Ascending aorta (tissue), 2 donors: ENCODE data around the gene PCID2. TPM values are rescaled to one million over a fixed set of nuclear protein-coding genes. Genes with fewer than 3 reads are reported as not detected.

ENCODE experiments used
- DNase-seq, 2 donors: peaks; one replicate each; pipeline ENCODE4 v3.0.0-alpha.2; 2019; ENCODE audit warnings: low spot score in 2 of 2
- H3K27ac ChIP-seq, 2 donors: fragments of 200-600 bp; sonication (generic); one replicate each; pipeline ENCODE4 v1.5.1; 2016 to 2017; ENCODE audit warnings: mild to moderate bottlenecking in 1 of 2
- H3K27me3 ChIP-seq: fragments of 200-600 bp; sonication (generic); one replicate; pipeline ENCODE4 v1.5.1; 2017
- H3K36me3 ChIP-seq, 2 donors: fragments of 200-600 bp; sonication (generic); one replicate each; pipeline ENCODE4 v1.5.1; 2016
- H3K4me1 ChIP-seq, 2 donors: fragments of 200-600 bp; sonication (generic); one replicate each; pipeline ENCODE4 v1.5.1; 2016 to 2017; ENCODE audit warnings: mild to moderate bottlenecking in 1 of 2
- H3K4me3 ChIP-seq, 2 donors: fragments of 200-600 bp; sonication (generic); one replicate each; pipeline ENCODE4 v1.5.1; 2016 to 2017; ENCODE audit warnings: mild to moderate bottlenecking in 1 of 2
- H3K9me3 ChIP-seq, 2 donors: fragments of 200-600 bp; sonication (generic); one replicate each; pipeline ENCODE4 v1.5.1; 2016
- CTCF ChIP-seq, 3 experiments: fragments of 200-600 bp in 2 of 3; fragments of 450-650 bp in 1 of 3; sonication (generic) in 2 of 3; IDR thresholded peaks; one replicate each; pipeline ENCODE4 v1.5.1; 2016 to 2019; ENCODE audit warnings: antibody characterized with exemption in 3 of 3, mild to moderate bottlenecking in 1 of 3, moderate library complexity in 1 of 3
- intact Hi-C: fragments of 100-400 bp; cut with DNase I; formaldehyde crosslinking; loops from one replicate; pipeline ENCODE4 v1.15.1; 2023
- total RNA-seq: library from RNA; depleted of rRNA; stranded (reverse); fragments of >200 nt; gene quantifications from one replicate; pipeline ENCODE4 v1.1.0, GENCODE V29; 2016

The PCID2 gene
- total RNA-seq, 1 donor from 2014 or later: 50.8 TPM

- intact Hi-C loops: no loop called here
- no peak for TF ChIP-seq CTCF (IDR thresholded peaks at IDR 0.05)
- Histone ChIP-seq H3K36me3 (peaks cover 42 to 81% of the 10 kb centered on the region in 2 donors), H3K27me3 (no peaks in the 10 kb centered on the region), H3K4me3 (no peak overlapping the region), H3K27ac (no peak overlapping the region), H3K4me1 (no peaks in the 10 kb centered on the region), H3K9me3 (no peaks in the 10 kb centered on the region)
- no peak for DNase-seq
Measured at GRCh38 chr13:113231306-113232207, 23.1 kb upstream of the PCID2 start.

- DNase-seq: no peak
- Histone ChIP-seq H3K9me3 (no peaks in the 10 kb centered on the region), H3K27me3 (no peaks in the 10 kb centered on the region), H3K27ac (no peak overlapping the region), H3K4me3 (no peak overlapping the region), H3K36me3 (peaks cover 45 to 88% of the 10 kb centered on the region in 2 donors), H3K4me1 (no peaks in the 10 kb centered on the region)
- TF ChIP-seq CTCF (IDR thresholded peaks at IDR 0.05): no peak
- intact Hi-C loops: no loop called here
Measured at GRCh38 chr13:113229791-113230190, 21.3 kb upstream of the PCID2 start.

DNA sequence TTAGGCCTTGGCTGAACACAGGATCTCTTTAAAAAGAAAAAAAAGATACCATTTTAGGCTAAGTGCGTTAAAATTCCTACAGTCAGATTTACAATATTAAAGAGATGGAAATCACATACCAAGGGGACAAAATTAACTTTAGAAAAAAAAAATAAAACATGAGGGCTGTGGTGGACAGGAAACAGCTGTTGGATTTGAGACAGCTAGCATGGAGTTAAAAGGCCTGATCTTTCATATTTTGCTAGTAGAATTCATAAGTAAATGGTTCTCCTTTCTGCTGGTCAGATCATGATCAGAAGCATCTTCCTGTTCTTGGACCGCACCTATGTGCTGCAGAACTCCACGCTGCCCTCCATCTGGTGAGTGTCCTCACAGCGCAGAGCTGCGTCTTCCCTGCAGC is 20.7 kb upstream of the PCID2 start:
- Histone ChIP-seq H3K36me3 (peaks cover 51 to 89% of the 10 kb centered on the region in 2 donors), H3K27ac (no peak overlapping the region), H3K9me3 (no peaks in the 10 kb centered on the region), H3K27me3 (no peaks in the 10 kb centered on the region), H3K4me3 (no peak overlapping the region), H3K4me1 (no peaks in the 10 kb centered on the region)
- DNase-seq: no peak
- no peak for TF ChIP-seq CTCF (IDR thresholded peaks at IDR 0.05)
- intact Hi-C loops: no loop called here

DNA sequence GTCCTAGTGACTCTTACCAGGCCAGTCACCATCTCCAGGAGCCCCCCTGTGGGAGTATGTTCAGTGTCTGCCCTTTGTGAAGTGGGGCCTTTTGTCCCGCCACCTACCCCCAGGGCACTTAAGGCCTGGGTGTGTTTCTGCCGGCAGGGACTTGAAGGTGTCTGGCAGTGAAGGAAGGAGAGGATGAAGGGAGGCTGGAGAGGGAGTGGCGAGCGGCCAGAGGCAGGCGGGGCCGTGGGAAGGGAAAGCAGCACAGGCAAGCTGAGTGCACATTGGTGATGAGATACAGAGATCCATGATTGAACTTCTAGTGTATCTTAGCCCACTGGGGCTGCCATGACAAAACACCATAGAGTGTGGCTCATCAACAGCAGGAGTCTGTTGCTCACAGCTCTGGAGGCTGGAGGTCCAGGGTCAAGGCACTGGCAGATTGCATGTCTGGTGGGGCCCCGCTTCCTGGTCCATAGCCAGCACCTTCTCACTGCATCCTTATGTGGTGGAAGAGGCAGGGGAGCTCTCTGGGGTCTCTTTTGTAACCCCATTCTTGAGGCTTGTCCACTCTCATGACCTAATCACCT is 18.5 kb upstream of the PCID2 start:
- Histone ChIP-seq H3K9me3 (no peaks in the 10 kb centered on the region), H3K4me1 (no peaks in the 10 kb centered on the region), H3K4me3 (no peak overlapping the region), H3K27ac (no peak overlapping the region), H3K36me3 (peaks cover 54 to 90% of the 10 kb centered on the region in 2 donors), H3K27me3 (no peaks in the 10 kb centered on the region)
- intact Hi-C loops: no loop called here
- DNase-seq: no peak
- TF ChIP-seq CTCF (IDR thresholded peaks at IDR 0.05): no peak

GRCh38 chr13:113225515-113225914 is 17.0 kb upstream of the PCID2 start:
- peaks cover 61 to 94% of the 10 kb centered on the region in 2 donors for H3K36me3 ChIP-seq
- H3K27ac ChIP-seq: no peak overlapping the region
- no peaks in the 10 kb centered on the region for H3K27me3 ChIP-seq
- H3K9me3 ChIP-seq: no peaks in the 10 kb centered on the region
- H3K4me3 ChIP-seq: no peak overlapping the region
- no peaks in the 10 kb centered on the region for H3K4me1 ChIP-seq
- intact Hi-C loops: no loop called here
- no peak for DNase-seq
- no peak for TF ChIP-seq CTCF (IDR thresholded peaks at IDR 0.05)
